Uterine smooth muscle cell (primary cell): ENCODE results near the gene DAZ4. TPM values are rescaled to one million over a fixed set of nuclear protein-coding genes. Genes with fewer than 3 reads are reported as not detected.

ENCODE experiments used
- total RNA-seq: library from RNA; depleted of rRNA; stranded (reverse); fragments of >200 nt; gene quantifications from 2 replicates; pipeline ENCODE4 v1.2.3, GENCODE V29; 2014

Gene DAZ4
- total RNA-seq: not detected in 2 replicates

GRCh38 chrY:24833619-24834018 lies at the start of gene DAZ4:
Gene DAZ4 (plus strand): TSS chrY:24833919. CDS start chrY:24834127, 208 bp downstream.

GRCh38 chrY:24813293-24813692 lies 20.4 kb upstream of the DAZ4 start, which contains the start of gene DAZ3:
Gene DAZ3 (minus strand): TSS chrY:24813393. CDS start chrY:24813185, 208 bp downstream.

Other genes starting within 250 kb of the DAZ4 start
- not detected in 2 replicates for gene BPY2B, start 215.9 kb upstream of the DAZ4 start, total RNA-seq
- gene DAZ3, start 20.5 kb upstream of the DAZ4 start, total RNA-seq: not detected in 2 replicates
- not detected in 2 replicates for gene BPY2C, start 218.2 kb downstream of the DAZ4 start, total RNA-seq